Testis (tissue), 3 donors: ENCODE results near the gene GFRA1. TPM values are rescaled to one million over a fixed set of nuclear protein-coding genes. Genes with fewer than 3 reads are reported as not detected.

ENCODE experiments used
- DNase-seq: peaks from one replicate; pipeline ENCODE4 v3.0.0-alpha.2; 2019
- H3K27ac ChIP-seq, 2 donors: fragments of 200-600 bp; sonication (generic); one replicate each; pipeline ENCODE4 v1.5.1; 2019
- H3K27me3 ChIP-seq: fragments of 200-600 bp; sonication (generic); one replicate; pipeline ENCODE4 v1.5.1; 2019
- H3K36me3 ChIP-seq: fragments of 200-600 bp; sonication (generic); one replicate; pipeline ENCODE4 v1.5.1; 2017; ENCODE audit warnings: low read depth; ENCODE audit errors: missing control alignments
- H3K4me1 ChIP-seq: fragments of 200-600 bp; sonication (generic); one replicate; pipeline ENCODE4 v1.5.1; 2019
- H3K4me3 ChIP-seq, 2 donors: fragments of 200-600 bp; sonication (generic); one replicate each; pipeline ENCODE4 v1.5.1; 2017 to 2019
- H3K9me3 ChIP-seq: fragments of 200-600 bp; sonication (generic); one replicate; pipeline ENCODE4 v1.5.1; 2017
- CTCF ChIP-seq, 3 experiments: fragments of 450-650 bp in 2 of 3; fragments of 200-600 bp in 1 of 3; sonication (generic) in 1 of 3; IDR thresholded peaks; one replicate each; pipeline ENCODE4 v1.5.1; 2016 to 2019; ENCODE audit warnings: antibody characterized with exemption in 3 of 3, mild to moderate bottlenecking in 2 of 3, moderate library complexity in 1 of 3
- POLR2A ChIP-seq: fragments of 450-650 bp; IDR thresholded peaks from one replicate; pipeline ENCODE4 v1.6.1; 2017; ENCODE audit warnings: antibody characterized with exemption, mild to moderate bottlenecking, moderate library complexity
- WGBS, 2 donors: methylation state at CpG; one replicate each; pipeline ENCODE4 v1.1.5; 2018; 5-methylcytosine and 5-hydroxymethylcytosine counted together
- intact Hi-C: fragments of 100-400 bp; cut with DNase I; formaldehyde crosslinking; loops from one replicate; pipeline ENCODE4 v1.15.1; 2023; ENCODE audit warnings: low total_unique reads
- polyA plus RNA-seq: library from polyadenylated mRNA; stranded (reverse); fragments of 350-450 nt; fragmentation: Illumina TruSeq; extraction: RNeasy Lipid Tissue Mini Kit (QIAGEN cat#74804); gene quantifications from one replicate; pipeline ENCODE4 v1.2.3, GENCODE V29; 2014; ENCODE audit warnings: low read depth, low replicate concordance; ENCODE audit not compliant: insufficient read depth
- total RNA-seq, 2 donors: library from RNA; depleted of rRNA; stranded (reverse); fragments of >200 nt; gene quantifications; one replicate each; pipeline ENCODE4 v1.2.3, GENCODE V29; 2016

Gene GFRA1
- total and polyA plus RNA-seq, 3 donors from 2014 or later = 8.6 to 23.8 (median 17.7) TPM

- DNase-seq = no peak
- no peaks in the 10 kb centered on the region for H3K9me3 ChIP-seq
- 47 to 48% methylated on average over 6 of the region's 6 CpGs for WGBS, 2 donors
- H3K27me3 ChIP-seq = no peaks in the 10 kb centered on the region
- intact Hi-C loops = no loop called here
- H3K27ac ChIP-seq = no peak overlapping the region
- no peak overlapping the region for H3K4me3 ChIP-seq
- TF ChIP-seq POLR2A (no peak), CTCF (IDR thresholded peaks at IDR 0.05) (no peak)
- H3K36me3 ChIP-seq = no peaks in the 10 kb centered on the region
- H3K4me1 ChIP-seq = peaks cover 14% of the 10 kb centered on the region
Observed at GRCh38 chr10:116269619-116270018, 3.4 kb downstream of the GFRA1 start.

DNA sequence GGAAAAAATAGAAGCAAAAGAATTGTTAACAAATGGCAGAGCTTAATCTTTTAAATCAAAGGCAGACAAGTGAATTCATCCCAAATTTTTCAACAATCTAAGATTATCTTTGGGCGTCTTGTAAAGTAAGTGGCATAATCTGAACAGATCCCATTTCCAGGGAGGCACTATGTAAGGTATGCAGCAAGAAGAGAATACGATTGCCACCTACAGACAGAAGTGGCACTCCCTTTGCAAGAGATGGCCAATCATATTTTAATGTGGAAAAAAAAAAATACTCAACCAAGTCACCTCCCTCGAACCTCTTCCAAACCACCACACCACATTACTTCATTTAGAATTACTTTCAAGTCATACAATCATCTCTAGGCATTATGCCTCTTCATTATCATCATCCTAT lies 4.0 kb downstream of the GFRA1 start:
- Histone ChIP-seq H3K4me1 (peaks cover 7% of the 10 kb centered on the region), H3K9me3 (no peaks in the 10 kb centered on the region), H3K27ac (no peak overlapping the region), H3K36me3 (no peaks in the 10 kb centered on the region), H3K4me3 (no peak overlapping the region), H3K27me3 (no peaks in the 10 kb centered on the region)
- intact Hi-C loops = no loop called here
- TF ChIP-seq CTCF (IDR thresholded peaks at IDR 0.05) = no peak
- no peak for TF ChIP-seq POLR2A
- no peak for DNase-seq
- 69 to 72% methylated on average over 3 of the region's 3 CpGs for WGBS, 2 donors

GRCh38 chr10:116265686-116266085 lies 7.3 kb downstream of the GFRA1 start:
- DNase-seq = no peak
- no peak overlapping the region for H3K4me3 ChIP-seq
- 79 to 83% methylated on average over 10 of the region's 10 CpGs for WGBS, 2 donors
- no peaks in the 10 kb centered on the region for H3K27me3 ChIP-seq
- H3K36me3 ChIP-seq = no peaks in the 10 kb centered on the region
- H3K9me3 ChIP-seq = no peaks in the 10 kb centered on the region
- no peak for TF ChIP-seq POLR2A
- no peak for TF ChIP-seq CTCF (IDR thresholded peaks at IDR 0.05)
- H3K27ac ChIP-seq = no peak overlapping the region
- H3K4me1 ChIP-seq = no peaks in the 10 kb centered on the region
- intact Hi-C loops = no loop called here

DNA sequence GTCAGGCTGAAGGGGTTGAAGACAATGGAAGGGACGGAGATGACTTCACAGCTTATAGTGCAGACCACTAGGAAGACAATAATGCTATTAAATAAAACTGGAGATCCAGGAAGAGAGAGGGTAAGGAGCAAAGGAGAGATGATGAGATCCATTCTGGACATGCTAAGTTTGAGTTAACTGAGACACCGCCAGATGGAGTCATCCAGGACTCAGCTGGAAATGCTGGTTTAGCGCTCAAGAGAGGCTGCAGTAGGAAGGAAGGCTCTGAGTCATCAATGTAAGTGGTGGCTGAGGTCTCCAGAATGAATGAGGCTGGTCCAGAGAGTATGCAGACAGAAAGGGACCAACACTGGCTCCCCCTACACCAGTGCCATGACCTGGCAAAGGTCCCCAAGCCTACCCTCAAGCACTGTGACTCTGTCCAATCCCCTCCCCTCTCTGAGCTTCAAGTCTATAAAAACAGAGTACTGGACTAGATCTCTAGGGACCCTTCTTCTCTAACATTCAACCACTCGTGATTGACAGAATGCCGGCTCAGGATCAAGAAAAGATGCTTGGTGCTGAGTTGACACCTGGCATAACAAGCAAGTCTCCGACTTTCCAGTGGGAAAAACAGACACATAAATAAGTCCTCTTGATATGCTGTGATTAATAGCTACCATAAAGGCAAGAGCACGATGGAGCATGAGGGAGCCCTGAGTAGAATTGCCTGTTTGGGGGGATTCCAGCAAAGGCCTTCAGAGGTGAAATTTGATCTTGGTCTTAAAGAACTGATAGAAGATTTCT lies 8.9 kb downstream of the GFRA1 start:
- TF ChIP-seq CTCF (IDR thresholded peaks at IDR 0.05) (no peak), POLR2A (no peak)
- H3K4me1 ChIP-seq = no peaks in the 10 kb centered on the region
- WGBS, 2 donors = 82% methylated on average over 7 of the region's 7 CpGs
- H3K36me3 ChIP-seq = no peaks in the 10 kb centered on the region
- intact Hi-C loops = no loop called here
- no peak overlapping the region for H3K27ac ChIP-seq
- no peaks in the 10 kb centered on the region for H3K27me3 ChIP-seq
- no peak for DNase-seq
- no peak overlapping the region for H3K4me3 ChIP-seq
- no peaks in the 10 kb centered on the region for H3K9me3 ChIP-seq

DNA sequence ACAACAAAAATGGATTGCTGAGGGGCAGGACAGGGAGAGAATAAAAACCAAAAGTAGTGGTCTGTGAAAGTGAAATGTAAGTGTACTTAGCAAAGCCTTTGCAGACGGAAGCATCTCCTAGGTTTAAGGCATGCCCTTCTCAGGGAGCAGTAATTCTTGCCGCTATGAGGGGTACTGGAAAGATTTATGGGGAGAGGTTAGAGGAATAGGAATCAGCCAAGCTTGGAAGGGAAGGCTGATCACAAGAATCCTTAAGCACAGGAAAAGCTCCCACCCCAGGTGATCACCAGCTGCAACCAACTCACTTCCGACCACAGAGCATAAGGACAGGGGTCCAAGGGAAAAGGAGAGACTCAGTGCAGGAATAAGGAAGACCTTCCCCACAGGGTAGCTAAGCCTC lies 10.3 kb downstream of the GFRA1 start:
- Histone ChIP-seq H3K9me3 (no peaks in the 10 kb centered on the region), H3K27ac (no peak overlapping the region), H3K36me3 (no peaks in the 10 kb centered on the region), H3K4me1 (no peaks in the 10 kb centered on the region), H3K27me3 (no peaks in the 10 kb centered on the region), H3K4me3 (no peak overlapping the region)
- DNase-seq = no peak
- 79 to 87% methylated on average over 3 of the region's 3 CpGs for WGBS, 2 donors
- intact Hi-C loops = no loop called here
- TF ChIP-seq CTCF (IDR thresholded peaks at IDR 0.05) = no peak
- no peak for TF ChIP-seq POLR2A
